H1 (cell line): ENCODE data around the gene MRPS2. TPM values are rescaled to one million over a fixed set of nuclear protein-coding genes. Genes with fewer than 3 reads are reported as not detected.

Experiments
- CTCF ChIA-PET: fragments of 300-600 bp; sonication (Branson Sonifier 250); formaldehyde crosslinking; loops from one replicate; lab custom pipeline; 2021; ENCODE audit not compliant: partially characterized antibody; lab: Charles Lee
- POLR2A ChIA-PET: fragments of 300-600 bp; sonication (Branson Sonifier 250); formaldehyde crosslinking; loops from one replicate; lab custom pipeline; 2021; ENCODE audit warnings: inconsistent platforms; ENCODE audit not compliant: partially characterized antibody; lab: Charles Lee
- DNase-seq, 2 experiments: peaks; one replicate each; pipeline versions ENCODE4 v3.0.0 to v3.0.0-alpha.2; 2010 to 2022; ENCODE audit warnings: low spot score in 2 of 2, low read depth in 1 of 2, mixed read lengths in 1 of 2
- FAIRE-seq: peaks from 2 replicates; lab custom pipeline; 2011; peaks lifted over from hg19 to GRCh38; lab: Jason Lieb, UNC
- H2AFZ ChIP-seq: 2 replicates; pipeline ENCODE4 v1.8.1; 2012; ENCODE audit warnings: low read length, inconsistent platforms
- H2AK5ac ChIP-seq: 2 replicates; pipeline ENCODE4 v1.6.1; 2013; ENCODE audit warnings: low read depth, low read length
- H2BK120ac ChIP-seq: replicated peaks from 2 replicates; pipeline ENCODE3; 2013; ENCODE audit warnings: low read depth, low read length, inconsistent platforms
- H2BK12ac ChIP-seq: 2 replicates; pipeline ENCODE4 v1.6.1; 2013; ENCODE audit warnings: low read depth, low read length
- H2BK15ac ChIP-seq: 2 replicates; pipeline ENCODE4 v1.6.1; 2013; ENCODE audit warnings: low read length
- H2BK20ac ChIP-seq: 2 replicates; pipeline ENCODE4 v1.6.1; 2013; ENCODE audit warnings: low read length
- H2BK5ac ChIP-seq: 2 replicates; pipeline ENCODE4 v1.6.1; 2013; ENCODE audit warnings: low read depth, low read length
- H3K14ac ChIP-seq: 2 replicates; pipeline ENCODE4 v1.6.1; 2013; ENCODE audit warnings: inconsistent platforms; ENCODE audit not compliant: insufficient read length
- H3K18ac ChIP-seq: 2 replicates; pipeline ENCODE4 v1.6.1; 2013; ENCODE audit warnings: low read length; ENCODE audit errors: extremely low read depth
- H3K23ac ChIP-seq: 2 replicates; pipeline ENCODE4 v1.6.1; 2013; ENCODE audit warnings: inconsistent platforms; ENCODE audit not compliant: insufficient read length
- H3K23me2 ChIP-seq: 2 replicates; pipeline ENCODE4 v1.6.1; 2013; ENCODE audit warnings: low read depth, low read length
- H3K27ac ChIP-seq: 2 replicates; pipeline ENCODE4 v1.6.1; 2011; ENCODE audit warnings: low read depth, low read length, inconsistent platforms
- H3K27me3 ChIP-seq, 4 experiments: replicated peaks in 1 of 4; 1 replicate in 1 of 4; 2 replicates in 3 of 4; pipeline versions ENCODE4 v1.6.1 to v1.8.1; 2011 to 2013; ENCODE audit warnings: low read length in 3 of 4, mild to moderate bottlenecking in 3 of 4, inconsistent platforms in 2 of 4, mixed read lengths in 2 of 4, moderate library complexity in 1 of 4; ENCODE audit not compliant: control insufficient read depth in 3 of 4, insufficient read depth in 3 of 4; ENCODE audit errors: extremely low read depth in 1 of 4
- H3K36me3 ChIP-seq, 4 experiments: 2 replicates each; pipeline versions ENCODE4 v1.6.1 to v1.8.1; 2011 to 2013; ENCODE audit warnings: mild to moderate bottlenecking in 4 of 4, low read length in 3 of 4, moderate library complexity in 2 of 4, control low read depth in 1 of 4, inconsistent platforms in 1 of 4; ENCODE audit not compliant: insufficient read depth in 4 of 4, control insufficient read depth in 2 of 4
- H3K4ac ChIP-seq: replicated peaks from 2 replicates; pipeline ENCODE3; 2013; ENCODE audit warnings: low read length, low read depth, mixed read lengths, inconsistent platforms; ENCODE audit not compliant: insufficient read length
- H3K4me1 ChIP-seq, 4 experiments: replicated peaks in 1 of 4; 1 replicate in 1 of 4; 2 replicates in 3 of 4; pipeline versions ENCODE4 v1.6.1 to v1.8.1; 2011 to 2013; ENCODE audit warnings: low read length in 3 of 4, inconsistent platforms in 2 of 4, mixed read lengths in 1 of 4; ENCODE audit not compliant: insufficient read depth in 4 of 4, control insufficient read depth in 3 of 4
- H3K4me2 ChIP-seq, 2 experiments: 2 replicates each; pipeline versions ENCODE4 v1.6.1 to v1.8.1; 2011 to 2013; ENCODE audit warnings: low read depth in 2 of 2, low read length in 2 of 2, control low read depth in 1 of 2, inconsistent platforms in 1 of 2, mild to moderate bottlenecking in 1 of 2; ENCODE audit not compliant: insufficient read depth in 1 of 2
- H3K4me3 ChIP-seq, 4 experiments: fragments of 200-600, 300-600 bp in 1 of 4; sonication (generic), shearing (Covaris generic), sonication (Bioruptor Twin) in 1 of 4; 2 replicates each; pipeline versions ENCODE4 v1.5.1 to v1.8.1; 2011 to 2016; ENCODE audit warnings: low read length in 4 of 4, low read depth in 3 of 4, control low read depth in 2 of 4, inconsistent platforms in 2 of 4, mild to moderate bottlenecking in 2 of 4, mixed read lengths in 1 of 4, moderate library complexity in 1 of 4; ENCODE audit not compliant: insufficient read depth in 2 of 4; ENCODE audit errors: extremely low read depth in 1 of 4
- H3K56ac ChIP-seq: replicated peaks from 2 replicates; pipeline ENCODE3; 2013; ENCODE audit warnings: low read depth, mild to moderate bottlenecking, mixed read lengths, low read length, inconsistent platforms; ENCODE audit not compliant: insufficient read length
- H3K79me1 ChIP-seq: 2 replicates; pipeline ENCODE4 v1.6.1; 2013; ENCODE audit warnings: low read depth, low read length, control low read depth
- H3K79me2 ChIP-seq, 2 experiments: 2 replicates each; pipeline versions ENCODE4 v1.6.1 to v1.8.1; 2012 to 2013; ENCODE audit warnings: low read length in 2 of 2, mild to moderate bottlenecking in 2 of 2, inconsistent platforms in 1 of 2; ENCODE audit not compliant: insufficient read depth in 2 of 2, control insufficient read depth in 1 of 2
- H3K9ac ChIP-seq, 4 experiments: replicated peaks in 1 of 4; 1 replicate in 1 of 4; 2 replicates in 3 of 4; pipeline versions ENCODE4 v1.6.1 to v1.8.1; 2011 to 2013; ENCODE audit warnings: low read depth in 3 of 4, low read length in 3 of 4, control low read depth in 2 of 4, mild to moderate bottlenecking in 2 of 4, moderate library complexity in 2 of 4, inconsistent platforms in 1 of 4; ENCODE audit errors: extremely low read depth in 1 of 4
- H3K9me3 ChIP-seq, 2 experiments: 2 replicates each; pipeline versions ENCODE4 v1.6.1 to v1.8.1; 2012 to 2013; ENCODE audit warnings: mild to moderate bottlenecking in 2 of 2, moderate library complexity in 2 of 2, control low read depth in 1 of 2, inconsistent platforms in 1 of 2, low read depth in 1 of 2, low read length in 1 of 2, mixed read lengths in 1 of 2; ENCODE audit not compliant: insufficient read depth in 2 of 2
- H4K20me1 ChIP-seq, 2 experiments: replicated peaks in 1 of 2; 2 replicates each; pipeline versions ENCODE3 to v1.8.1; 2011 to 2013; ENCODE audit warnings: inconsistent platforms in 2 of 2, low read length in 2 of 2, mild to moderate bottlenecking in 1 of 2; ENCODE audit not compliant: insufficient read depth in 2 of 2, control insufficient read depth in 1 of 2
- H4K5ac ChIP-seq: 2 replicates; pipeline ENCODE4 v1.6.1; 2013; ENCODE audit warnings: low read length, low read depth, mixed read lengths, inconsistent platforms; ENCODE audit not compliant: insufficient read length
- H4K8ac ChIP-seq: 2 replicates; pipeline ENCODE4 v1.8.0; 2013; ENCODE audit warnings: mild to moderate bottlenecking, moderate library complexity, low read length, inconsistent platforms; ENCODE audit not compliant: insufficient read depth; ENCODE audit errors: extremely low read depth
- H4K91ac ChIP-seq: replicated peaks from 2 replicates; pipeline ENCODE3; 2013; ENCODE audit warnings: low read length, mixed read lengths, inconsistent platforms; ENCODE audit not compliant: insufficient read length
- BACH1 ChIP-seq: IDR thresholded peaks from 2 replicates; pipeline ENCODE4 v1.6.1; 2012; ENCODE audit warnings: low read length, improper control_type of control experiment
- CREB1 ChIP-seq: IDR thresholded peaks from 2 replicates; pipeline ENCODE4 v1.6.1; 2012; ENCODE audit warnings: inconsistent platforms
- FOSL1 ChIP-seq: IDR thresholded peaks from 2 replicates; pipeline ENCODE4 v1.6.1; 2011; ENCODE audit warnings: mild to moderate bottlenecking, low read depth, low read length, moderate library complexity; ENCODE audit not compliant: insufficient read depth
- JUND ChIP-seq: IDR thresholded peaks from 2 replicates; pipeline ENCODE4 v1.6.1; 2011; ENCODE audit warnings: mild to moderate bottlenecking, improper control_type of control experiment, low read length
- KDM5A ChIP-seq: fragments of 200-600 bp; IDR thresholded peaks from 2 replicates; pipeline ENCODE4 v1.7.1; 2012; ENCODE audit warnings: mild to moderate bottlenecking, low read length, inconsistent platforms, mixed read lengths
- NRF1 ChIP-seq: IDR thresholded peaks from 2 replicates; pipeline ENCODE4 v1.6.1; 2011; ENCODE audit warnings: mild to moderate bottlenecking, low read depth, low read length, improper control_type of control experiment
- TEAD4 ChIP-seq: IDR thresholded peaks from 2 replicates; pipeline ENCODE4 v1.6.1; 2012; ENCODE audit warnings: low read depth, low read length, inconsistent platforms, mixed read lengths
- YY1 ChIP-seq: IDR thresholded peaks from 2 replicates; pipeline ENCODE4 v1.6.1; 2011; ENCODE audit warnings: low read depth, mild to moderate bottlenecking, low read length
- WGBS, 2 experiments: shearing (Covaris generic) in 1 of 2; methylation state at CpG; one replicate each; pipeline versions ENCODE4 v1.1.6 to v1.1.7; 2013 to 2015; ENCODE audit warnings: low lambda C conversion rate in 2 of 2, mixed read lengths in 2 of 2, inconsistent platforms in 1 of 2, low coverage in 1 of 2, missing lambda C conversion rate in 1 of 2; ENCODE audit not compliant: insufficient replicate concordance in 2 of 2, insufficient coverage in 1 of 2, insufficient read length in 1 of 2; ENCODE audit errors: extremely low coverage in 1 of 2, missing lambda C conversion rate in 1 of 2; 5-methylcytosine and 5-hydroxymethylcytosine counted together
- polyA plus RNA-seq, 7 experiments: library from polyadenylated mRNA; depleted of rRNA in 3 of 7; stranded (reverse) in 5 of 7; unstranded in 2 of 7; fragments of >200 nt in 5 of 7; fragments of 200-250 nt in 2 of 7; gene quantifications; 1 replicate in 5 of 7; 2 replicates in 1 of 7; 4 replicates in 1 of 7; pipeline versions ENCODE4 v1.2.1 to v1.2.3, GENCODE V29; 2011 to 2013; ENCODE audit warnings: missing spikeins in 2 of 7, mixed read lengths in 2 of 7
- total RNA-seq: library from RNA; stranded (reverse); fragmentation: NEBNext Ultra II Directional; extraction: Animal tissue kit (Norgen Biotek cat#: 25700); gene quantifications from 2 replicates; pipeline ENCODE4 v1.2.1, GENCODE V29; 2021
- TF ChIP-seq, protein P1 (sequence below): IDR thresholded peaks from 2 replicates; pipeline ENCODE4 v1.6.1; 2012; ENCODE audit warnings: inconsistent platforms
- TF ChIP-seq, protein P2 (sequence below): IDR thresholded peaks from 2 replicates; pipeline ENCODE4 v1.6.1; 2012; ENCODE audit warnings: inconsistent platforms
- TF ChIP-seq, protein P3 (sequence below): IDR thresholded peaks from 2 replicates; pipeline ENCODE4 v1.6.1; 2011; ENCODE audit warnings: low read length, improper control_type of control experiment

MRPS2 gene
- total and polyA plus RNA-seq, 2 of the 8 experiments (the other 6 are each of a cell fraction or from before 2014, with no cell fraction given) = 78.6 to 476 TPM

DNA sequence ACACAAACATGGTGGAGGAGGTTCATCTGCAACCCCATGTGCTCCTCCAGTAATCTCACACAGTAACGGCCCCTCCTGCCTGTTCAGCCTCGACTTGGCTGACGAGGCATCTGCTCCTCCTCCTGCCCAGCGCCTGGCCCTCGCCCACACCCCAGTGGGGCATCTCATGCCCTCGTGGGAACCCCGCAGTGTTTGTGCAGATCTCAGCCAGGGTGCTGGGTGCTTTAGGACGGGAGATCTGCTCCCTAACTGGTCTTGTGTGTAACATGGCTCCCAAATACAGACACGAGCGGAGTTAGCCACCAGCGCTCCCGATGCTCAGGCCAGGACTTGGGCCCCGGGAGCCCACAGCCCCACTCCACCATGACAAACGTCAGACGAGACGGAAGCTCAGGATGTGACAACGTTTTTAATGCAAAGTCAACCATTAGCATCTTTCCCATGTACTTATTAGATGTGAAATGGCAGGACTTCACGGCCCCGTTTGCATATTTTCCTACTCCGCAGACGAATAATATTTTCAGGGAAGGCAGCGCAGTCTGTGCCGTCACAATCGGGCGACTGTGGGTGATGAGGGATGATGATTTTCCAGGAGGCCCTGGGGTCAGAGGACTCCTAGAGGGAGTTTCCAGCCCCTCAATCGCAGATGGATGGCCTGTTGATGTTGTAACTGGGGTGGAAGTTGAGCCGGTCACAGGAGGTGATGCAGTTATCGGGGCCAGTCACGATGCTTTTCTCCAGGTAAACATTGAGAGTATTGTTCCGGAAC lies 5.5 kb upstream of the MRPS2 start:
- Histone ChIP-seq H3K9ac (no peak overlapping the region), H2BK120ac (no peak overlapping the region), H3K27ac (no peak overlapping the region), H2BK20ac (no peak overlapping the region), H4K8ac (no peak overlapping the region), H2BK12ac (no peak overlapping the region), H3K27me3 (no peaks in the 10 kb centered on the region; a peak in 1 of 7 replicates), H3K4ac (no peak overlapping the region), H3K4me2 (no peak overlapping the region), H4K5ac (no peak overlapping the region), H2BK5ac (no peak overlapping the region), H3K23me2 (peaks cover 5% of the 10 kb centered on the region; the same call in 1 of the 2 replicates), H3K36me3 (0 out of 8 replicates have a peak, but pooled peaks cover 0 to 3% (median 0%) of the 10 kb centered on the region in 4 experiments), H3K4me1 (peaks cover 0 to 8% (median 4%) of the 10 kb centered on the region in 4 experiments; a peak in 4 of 7 replicates), H4K20me1 (no peaks in the 10 kb centered on the region), H2BK15ac (no peak overlapping the region), H3K79me2 (no peaks in the 10 kb centered on the region), H3K23ac (no peak overlapping the region), H3K18ac (no peak overlapping the region), H4K91ac (no peak overlapping the region), H3K9me3 (no peaks in the 10 kb centered on the region), H3K14ac (no peak overlapping the region), H3K79me1 (no peaks in the 10 kb centered on the region), H2AFZ (no peak overlapping the region), H2AK5ac (no peak overlapping the region), H3K56ac (no peak overlapping the region), H3K4me3 (no peak overlapping the region)
- FAIRE-seq = no peak
- ChIA-PET POLR2A (interaction anchor here (1.4 to 1.6 kb wide), 2 partner anchors 9 to 14 kb away, joined by 3 to 4 read pairs; no protein-coding TSS in a partner anchor), CTCF (interaction anchor here (0.6 to 1.3 kb wide), 2 partner anchors 22 to 1573 kb away, joined by 3 read pairs; no protein-coding TSS in a partner anchor)
- WGBS, 2 experiments = 90% methylated on average over 30 of the region's 30 CpGs; no CpG with 5 or more reads in 1 of the 2 experiments
- DNase-seq = no peak
- TF ChIP-seq, protein P1, sequence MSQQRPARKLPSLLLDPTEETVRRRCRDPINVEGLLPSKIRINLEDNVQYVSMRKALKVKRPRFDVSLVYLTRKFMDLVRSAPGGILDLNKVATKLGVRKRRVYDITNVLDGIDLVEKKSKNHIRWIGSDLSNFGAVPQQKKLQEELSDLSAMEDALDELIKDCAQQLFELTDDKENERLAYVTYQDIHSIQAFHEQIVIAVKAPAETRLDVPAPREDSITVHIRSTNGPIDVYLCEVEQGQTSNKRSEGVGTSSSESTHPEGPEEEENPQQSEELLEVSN = no peak
- TF ChIP-seq, protein P2, sequence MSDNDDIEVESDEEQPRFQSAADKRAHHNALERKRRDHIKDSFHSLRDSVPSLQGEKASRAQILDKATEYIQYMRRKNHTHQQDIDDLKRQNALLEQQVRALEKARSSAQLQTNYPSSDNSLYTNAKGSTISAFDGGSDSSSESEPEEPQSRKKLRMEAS = no peak
- no peak for TF ChIP-seq TEAD4
- TF ChIP-seq BACH1 = no peak
- no peak for TF ChIP-seq CREB1
- TF ChIP-seq NRF1 = no peak
- TF ChIP-seq YY1 = no peak
- TF ChIP-seq, protein P3, sequence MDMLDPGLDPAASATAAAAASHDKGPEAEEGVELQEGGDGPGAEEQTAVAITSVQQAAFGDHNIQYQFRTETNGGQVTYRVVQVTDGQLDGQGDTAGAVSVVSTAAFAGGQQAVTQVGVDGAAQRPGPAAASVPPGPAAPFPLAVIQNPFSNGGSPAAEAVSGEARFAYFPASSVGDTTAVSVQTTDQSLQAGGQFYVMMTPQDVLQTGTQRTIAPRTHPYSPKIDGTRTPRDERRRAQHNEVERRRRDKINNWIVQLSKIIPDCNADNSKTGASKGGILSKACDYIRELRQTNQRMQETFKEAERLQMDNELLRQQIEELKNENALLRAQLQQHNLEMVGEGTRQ = no peak
- TF ChIP-seq FOSL1 = no peak
- TF ChIP-seq JUND = no peak
- no peak for TF ChIP-seq KDM5A
